HG03354 (cell line): ENCODE measurements around the gene STARD13.

Experiments used
- ATAC-seq: cut with Tn5 transposase; IDR thresholded peaks from one replicate; pipeline ENCODE4 v1.9.1; 2021; ENCODE audit warnings: mild to moderate bottlenecking; ENCODE audit not compliant: unreplicated experiment, poor library complexity, severe bottlenecking

Gene STARD13

GRCh38 chr13:33110713-33111413 lies 174.7 kb downstream of the STARD13 start:
- ATAC-seq, result peak; percentile 73

GRCh38 chr13:33110386-33110712 lies 175.2 kb downstream of the STARD13 start:
- no peak for ATAC-seq

DNA sequence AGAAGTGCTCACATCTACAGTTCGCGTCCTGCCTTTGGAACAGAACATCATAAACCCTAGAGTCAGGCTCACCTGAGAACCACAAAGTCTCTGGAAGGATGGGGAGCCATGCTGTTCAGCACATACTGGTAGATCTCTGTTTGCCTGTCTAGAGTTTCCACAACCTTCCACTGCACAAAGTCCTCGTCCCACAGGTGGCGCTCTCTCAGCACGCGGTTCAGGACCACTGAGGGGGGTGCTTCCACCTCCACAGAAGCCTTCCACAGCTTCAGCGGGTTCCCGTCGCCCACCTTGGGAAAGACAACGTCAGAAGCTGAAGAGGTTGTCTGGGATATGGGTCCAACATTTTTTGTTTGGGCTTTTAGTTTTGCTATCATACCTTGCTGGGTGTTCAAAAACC lies 175.8 kb downstream of the STARD13 start:
- ATAC-seq, result no peak

- peak; percentile 27 for ATAC-seq
Observed at GRCh38 chr13:33109271-33109697, 176.3 kb downstream of the STARD13 start.

GRCh38 chr13:33108620-33109019 lies 176.9 kb downstream of the STARD13 start:
- ATAC-seq, result no peak

DNA sequence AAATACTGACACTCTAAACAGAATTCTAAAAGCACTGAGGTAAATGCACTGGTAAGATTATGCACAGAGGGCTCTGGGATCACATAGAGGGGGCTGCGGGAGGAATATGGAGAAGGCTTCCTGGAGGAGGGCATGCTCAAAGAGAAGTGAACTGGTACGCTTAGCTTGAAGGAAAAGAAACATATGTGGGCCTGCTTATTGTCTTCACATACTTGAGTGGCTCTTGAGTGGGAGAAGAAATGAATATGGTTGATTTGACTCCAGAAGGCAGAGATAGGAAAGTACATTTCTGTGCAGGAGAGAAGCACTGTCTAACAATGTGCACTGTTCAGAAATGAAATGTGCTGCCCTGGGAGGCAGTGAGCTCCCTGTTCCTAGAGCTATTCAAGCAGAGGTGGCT lies 178.2 kb downstream of the STARD13 start:
- ATAC-seq, result no peak

DNA sequence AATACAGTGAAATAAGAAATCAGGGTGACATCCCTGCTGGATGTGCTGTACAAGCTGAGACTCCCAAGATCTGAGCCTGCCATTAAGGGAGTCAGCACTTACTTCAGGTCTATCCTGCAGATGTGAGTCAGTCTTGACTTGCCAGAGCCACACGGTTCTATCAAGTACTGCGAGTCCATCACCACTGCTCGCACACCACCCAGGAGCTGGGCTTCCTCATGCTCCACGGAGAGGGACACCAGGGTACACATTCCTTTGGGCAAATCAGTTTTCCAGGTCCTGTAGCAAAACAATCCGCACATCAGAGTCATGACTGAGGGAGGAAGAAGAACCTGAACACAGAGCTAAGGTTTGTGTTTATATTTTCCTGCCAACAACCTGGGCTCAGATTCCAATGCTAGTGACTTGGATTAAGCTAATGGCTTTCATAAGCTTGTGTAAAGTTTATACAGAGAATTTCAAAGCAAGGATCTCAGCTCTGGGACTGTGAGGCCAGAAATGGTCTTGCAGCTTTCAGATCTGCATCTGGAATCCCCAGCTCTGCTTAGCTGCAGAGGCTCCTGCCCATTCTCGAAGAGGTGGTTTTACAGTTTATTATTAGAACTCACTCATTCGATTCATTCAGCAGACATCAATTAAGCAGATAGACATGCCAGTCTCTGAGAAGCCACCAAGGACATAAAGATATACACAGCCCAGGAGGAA lies 178.7 kb downstream of the STARD13 start:
- ATAC-seq, result no peak

DNA sequence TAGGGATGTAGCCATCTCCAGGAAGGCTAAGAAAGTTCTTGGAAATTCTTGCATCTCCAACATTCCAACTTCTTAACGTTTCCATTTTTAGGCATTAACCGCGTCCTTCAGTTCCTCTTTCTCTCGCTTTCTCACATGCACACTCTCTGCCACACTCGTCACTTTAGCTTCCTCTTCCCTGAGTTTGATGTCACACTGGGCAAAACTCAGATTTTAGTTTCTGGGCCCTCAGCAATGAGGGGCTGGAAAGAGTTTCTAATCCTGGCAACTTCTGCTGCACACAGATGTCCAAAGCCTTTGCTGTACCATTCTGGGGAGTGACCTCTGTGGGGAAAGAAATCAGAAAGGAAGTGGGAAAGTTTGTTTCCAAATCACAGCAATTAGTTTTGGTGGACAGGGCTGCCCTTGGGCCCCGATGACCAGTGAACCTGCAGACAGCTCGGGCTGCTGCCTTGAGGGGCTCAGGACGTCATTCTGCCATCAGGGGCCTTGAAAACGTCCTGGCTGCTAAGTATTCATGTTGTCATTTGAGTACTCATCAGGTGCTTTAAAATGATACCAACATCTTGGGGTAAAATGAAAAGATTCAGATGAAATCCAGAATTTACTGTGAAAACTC lies 180.1 kb downstream of the STARD13 start:
- no peak for ATAC-seq

DNA sequence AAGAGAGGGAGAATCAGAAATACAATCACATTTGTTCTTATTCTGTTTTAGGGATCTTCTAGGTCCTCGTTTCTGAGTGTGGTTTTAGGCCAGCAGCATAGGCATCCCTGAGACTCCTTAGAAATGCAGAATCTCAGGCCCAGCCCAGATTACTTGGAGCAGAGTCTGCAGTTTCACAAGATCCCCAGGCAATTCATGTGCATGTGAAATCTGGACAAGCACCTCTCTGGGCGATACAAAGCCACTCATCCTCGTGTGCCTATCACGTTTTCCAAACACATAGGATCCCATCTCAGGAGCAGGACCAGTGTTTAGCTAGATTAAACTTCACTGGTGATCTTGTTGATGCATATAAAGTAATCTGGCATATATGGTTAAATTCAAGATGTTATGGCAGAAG lies 182.1 kb downstream of the STARD13 start:
- ATAC-seq, result no peak

DNA sequence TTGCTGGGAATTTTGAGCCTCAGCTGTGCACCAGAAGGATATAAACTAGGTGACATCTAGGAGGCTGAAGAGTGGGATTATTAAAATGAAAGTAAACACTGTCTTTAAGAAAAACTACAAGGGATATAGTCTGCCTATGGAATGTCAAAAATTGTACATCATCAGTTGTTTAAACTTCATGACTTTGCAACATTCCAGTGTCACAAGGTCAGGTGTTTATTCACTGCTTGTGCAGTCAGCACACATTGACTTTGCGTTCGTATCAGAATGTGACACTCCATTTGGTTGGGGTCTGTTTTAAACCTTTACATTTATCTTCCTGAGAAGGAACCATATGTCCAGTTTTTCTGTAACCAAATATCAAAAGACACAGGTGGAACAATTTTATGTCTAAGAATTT lies 183.7 kb downstream of the STARD13 start:
- no peak for ATAC-seq

DNA sequence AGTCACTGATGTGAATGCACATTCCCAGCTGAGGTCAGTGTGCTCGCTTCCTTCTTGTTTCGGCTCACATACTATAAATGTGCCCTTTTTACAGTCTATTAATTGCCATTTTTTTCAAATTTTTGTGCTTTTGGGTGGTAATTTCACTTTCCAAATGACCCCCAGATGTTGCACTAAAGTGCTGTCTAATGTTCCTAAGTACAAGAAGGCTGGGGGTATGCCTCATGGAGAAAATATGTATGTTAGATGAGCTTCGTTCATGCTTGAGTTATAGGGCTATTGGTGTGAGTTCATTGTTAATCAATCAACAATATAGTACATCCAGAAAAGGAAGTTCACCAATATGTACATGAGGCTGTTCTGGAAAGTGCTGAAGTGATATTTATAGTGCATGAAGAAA lies 184.7 kb downstream of the STARD13 start:
- no peak for ATAC-seq

GRCh38 chr13:33099860-33100259 lies 185.7 kb downstream of the STARD13 start:
- ATAC-seq, result no peak

DNA sequence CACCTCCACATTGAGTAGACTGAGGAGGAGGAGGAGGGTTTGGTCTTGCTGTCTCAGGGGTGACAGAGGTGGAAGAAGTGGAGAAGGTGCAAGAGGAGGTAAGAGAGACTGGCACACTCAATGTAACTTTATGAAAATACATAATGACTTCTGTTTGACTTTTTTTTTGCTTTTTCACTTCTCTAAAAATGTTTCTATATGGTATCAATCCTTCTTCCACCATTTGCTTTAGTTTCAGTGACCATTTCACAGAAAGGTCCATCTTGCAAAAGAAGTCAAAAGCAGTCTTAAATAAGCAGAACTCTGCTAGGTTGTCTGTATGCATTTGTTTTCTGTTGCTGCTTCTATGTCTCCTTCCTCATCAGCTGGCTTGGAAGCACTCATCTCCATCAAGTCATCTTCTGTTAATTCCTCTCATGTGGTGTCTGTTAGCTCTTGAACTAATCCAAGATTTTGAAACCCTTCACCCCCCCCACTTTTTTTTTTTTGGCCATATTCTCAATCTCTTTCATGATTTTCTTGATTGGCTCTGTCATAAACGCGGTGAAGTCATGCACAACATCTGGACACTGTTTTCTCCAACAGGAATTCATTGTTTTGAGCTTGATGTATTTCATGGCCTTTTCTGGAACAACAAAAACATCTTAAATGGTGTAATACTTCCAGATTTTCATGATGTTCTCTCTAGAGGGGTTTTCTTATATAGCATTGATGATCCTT lies 188.5 kb downstream of the STARD13 start:
- no peak for ATAC-seq

GRCh38 chr13:33092073-33092987 lies 193.2 kb downstream of the STARD13 start:
- ATAC-seq, result no peak

GRCh38 chr13:33091415-33091774 lies 194.2 kb downstream of the STARD13 start:
- no peak for ATAC-seq

DNA sequence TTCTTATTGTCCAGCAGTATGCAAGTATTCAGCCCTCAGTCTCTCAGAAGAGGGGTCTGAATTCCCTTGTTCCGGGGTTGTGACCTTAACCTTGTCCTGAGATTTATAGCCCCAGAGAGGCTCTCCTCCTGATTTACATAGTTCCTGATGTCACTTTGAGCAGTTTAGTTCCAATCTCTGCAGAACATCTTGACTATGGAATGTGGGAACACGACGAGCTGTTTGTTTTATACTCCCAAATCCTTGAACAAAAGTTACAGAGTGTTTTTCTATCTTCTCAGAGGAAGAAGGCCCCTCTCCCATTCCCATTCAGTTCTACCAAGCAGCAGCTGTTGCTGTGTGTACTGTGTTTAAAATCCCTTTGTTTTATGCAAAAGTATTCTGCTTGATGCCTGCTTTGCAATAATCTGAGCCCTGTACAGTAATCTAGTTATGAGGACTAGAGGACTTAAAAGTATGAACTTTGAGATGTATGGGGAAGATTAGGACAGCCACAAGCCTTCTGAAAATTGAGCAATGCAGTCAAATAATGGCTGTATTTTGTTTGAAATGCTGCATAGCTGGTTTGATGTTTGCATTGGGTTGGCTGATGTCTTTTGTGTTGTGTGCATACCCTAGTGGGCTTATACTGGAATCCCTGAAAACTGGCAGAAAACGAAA lies 194.7 kb downstream of the STARD13 start:
- ATAC-seq, result no peak

- ATAC-seq, result no peak
Observed at GRCh38 chr13:33089311-33089710, 196.2 kb downstream of the STARD13 start.

DNA sequence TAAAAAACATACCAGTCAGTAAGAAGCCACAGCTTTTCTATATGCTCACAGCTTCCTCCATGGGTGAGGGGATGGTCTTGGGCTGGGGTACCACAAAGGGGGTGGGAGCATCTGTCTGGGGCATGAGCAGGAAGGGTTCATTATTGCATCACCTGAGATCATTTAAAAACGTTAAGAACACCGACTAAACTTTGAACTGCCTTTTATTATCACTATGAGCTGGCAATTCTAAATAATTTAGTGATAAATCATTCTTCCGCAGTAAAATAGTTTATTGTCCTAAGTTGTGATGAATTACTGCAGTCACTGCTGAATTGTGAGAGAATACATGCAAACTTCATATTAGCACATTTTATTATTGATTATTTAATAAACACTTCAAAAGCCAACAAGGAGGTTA lies 197.8 kb downstream of the STARD13 start:
- ATAC-seq, result no peak

DNA sequence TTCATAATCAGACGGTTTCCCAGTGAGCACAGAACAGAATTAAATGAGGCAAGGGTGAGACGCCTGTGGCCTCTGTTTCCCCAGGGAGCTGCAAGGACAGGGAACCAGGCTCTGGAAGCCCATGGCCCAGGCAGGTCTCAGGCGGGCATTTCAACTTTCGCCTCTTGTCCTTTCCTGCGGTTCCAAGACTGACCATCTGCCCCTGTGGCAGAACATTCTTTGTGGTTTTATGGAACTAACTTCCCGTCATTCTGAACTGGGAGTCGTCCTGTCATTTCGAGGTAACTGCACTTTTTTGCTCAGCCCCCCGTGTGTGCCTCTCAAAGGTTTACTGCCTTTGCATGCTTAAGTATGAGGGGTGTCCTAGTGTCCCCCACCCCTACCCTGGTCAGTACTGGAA lies 198.5 kb downstream of the STARD13 start:
- ATAC-seq, result no peak
